SU-DHL-6 (cell line): Measurements from ENCODE around the gene UGT1A10.

Experiments used
- CTCF ChIP-seq: fragments of 200-600 bp; sonication (generic); IDR thresholded peaks from one replicate; pipeline ENCODE4 v1.5.1; 2017; ENCODE audit warnings: antibody characterized with exemption, mild to moderate bottlenecking, low read length, moderate library complexity; ENCODE audit not compliant: insufficient read depth, poor library complexity, severe bottlenecking
- EZH2phosphoT487 ChIP-seq: fragments of 200-600 bp; sonication (generic), shearing (Covaris generic); conservative IDR thresholded peaks from 2 replicates; pipeline ENCODE4 v1.6.1; 2018; ENCODE audit warnings: mild to moderate bottlenecking, antibody characterized with exemption, low read length, moderate library complexity, mixed read lengths

- TF ChIP-seq CTCF (no peak), EZH2phosphoT487 (no peak)
Measured at GRCh38 chr2:233702238-233702637, 66.0 kb downstream of the UGT1A10 start.
